ENCODE measurements around the gene MAPKAPK2.

MAPKAPK2 gene

DNA sequence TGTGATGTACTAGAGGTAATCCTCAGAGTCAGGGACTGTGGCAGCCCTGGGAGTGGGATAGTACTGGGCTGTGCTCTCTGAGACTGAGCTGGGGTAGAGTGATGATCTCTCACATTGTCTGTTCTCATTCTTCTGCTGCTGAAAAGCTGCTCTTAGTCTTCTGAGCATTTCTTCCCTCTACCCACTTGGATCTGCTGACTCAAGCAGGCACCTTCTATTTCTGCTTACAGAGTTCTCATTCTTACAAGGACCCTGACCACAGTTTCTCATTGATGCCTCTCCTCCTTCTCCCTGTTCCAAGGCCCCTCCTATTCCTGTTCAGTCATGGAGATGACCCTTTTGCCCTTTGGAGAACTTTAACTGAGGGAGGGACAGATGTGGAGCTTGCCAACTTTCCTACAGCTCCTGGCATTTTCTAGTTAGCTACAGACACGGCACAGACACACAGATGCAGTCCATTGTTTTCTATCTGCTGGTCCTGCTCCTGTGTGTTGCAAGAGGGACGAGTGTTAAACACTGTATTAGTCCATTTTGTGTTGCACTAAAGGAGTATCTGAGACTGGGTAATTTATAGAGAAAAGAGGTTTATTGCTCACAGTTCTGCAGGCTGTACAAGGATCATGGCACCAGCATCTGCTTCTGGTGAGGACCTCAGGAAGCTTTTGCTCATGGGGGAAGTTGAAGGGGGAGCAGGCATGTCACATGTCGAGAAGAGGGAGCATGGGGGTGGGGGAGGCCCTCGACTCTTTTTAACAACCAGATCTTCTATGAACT is 12.3 kb downstream of the MAPKAPK2 start:
- H3K27me3 ChIP-seq (ENCODE audit: insufficient read depth, low read depth, severe bottlenecking): no peaks in the 10 kb centered on the region
- H3K36me3 ChIP-seq: peaks cover 39% of the 10 kb centered on the region
- TF ChIP-seq, protein P1, sequence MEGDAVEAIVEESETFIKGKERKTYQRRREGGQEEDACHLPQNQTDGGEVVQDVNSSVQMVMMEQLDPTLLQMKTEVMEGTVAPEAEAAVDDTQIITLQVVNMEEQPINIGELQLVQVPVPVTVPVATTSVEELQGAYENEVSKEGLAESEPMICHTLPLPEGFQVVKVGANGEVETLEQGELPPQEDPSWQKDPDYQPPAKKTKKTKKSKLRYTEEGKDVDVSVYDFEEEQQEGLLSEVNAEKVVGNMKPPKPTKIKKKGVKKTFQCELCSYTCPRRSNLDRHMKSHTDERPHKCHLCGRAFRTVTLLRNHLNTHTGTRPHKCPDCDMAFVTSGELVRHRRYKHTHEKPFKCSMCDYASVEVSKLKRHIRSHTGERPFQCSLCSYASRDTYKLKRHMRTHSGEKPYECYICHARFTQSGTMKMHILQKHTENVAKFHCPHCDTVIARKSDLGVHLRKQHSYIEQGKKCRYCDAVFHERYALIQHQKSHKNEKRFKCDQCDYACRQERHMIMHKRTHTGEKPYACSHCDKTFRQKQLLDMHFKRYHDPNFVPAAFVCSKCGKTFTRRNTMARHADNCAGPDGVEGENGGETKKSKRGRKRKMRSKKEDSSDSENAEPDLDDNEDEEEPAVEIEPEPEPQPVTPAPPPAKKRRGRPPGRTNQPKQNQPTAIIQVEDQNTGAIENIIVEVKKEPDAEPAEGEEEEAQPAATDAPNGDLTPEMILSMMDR (IDR thresholded peaks at IDR 0.05; ENCODE audit: low read depth, low read length): no peak
- peak overlapping the region; percentile 67 for H3K27ac ChIP-seq
- no peaks in the 10 kb centered on the region for H3K9me3 ChIP-seq (ENCODE audit: severe bottlenecking)
- H3K4me3 ChIP-seq (ENCODE audit: low read depth, low read length): no peak overlapping the region
- no peak for DNase-seq

DNA sequence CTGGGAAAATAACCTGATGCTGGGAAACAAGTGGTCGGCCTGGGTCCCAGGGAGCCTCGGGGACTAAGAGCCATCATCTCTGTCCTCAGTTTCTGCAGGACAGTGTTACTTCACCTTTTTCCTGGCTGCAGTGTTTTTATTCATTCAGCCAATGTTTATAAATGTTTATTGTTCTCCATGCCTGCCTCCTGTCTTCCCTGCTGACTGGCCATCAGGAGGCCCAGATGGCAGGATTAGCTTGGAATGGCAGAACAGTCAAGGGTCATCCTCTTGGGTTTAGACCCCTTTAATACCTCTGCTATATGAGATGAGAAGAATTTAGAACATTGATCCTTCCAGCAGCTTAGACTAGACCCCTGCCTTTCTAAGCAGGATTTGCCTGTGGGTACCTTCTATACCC is 13.3 kb downstream of the MAPKAPK2 start:
- Histone ChIP-seq H3K36me3 (peaks cover 38% of the 10 kb centered on the region), H3K4me3 (ENCODE audit: low read depth, low read length) (no peak overlapping the region), H3K9me3 (ENCODE audit: severe bottlenecking) (no peaks in the 10 kb centered on the region), H3K27ac (peak overlapping the region; percentile 67), H3K27me3 (ENCODE audit: insufficient read depth, low read depth, severe bottlenecking) (no peaks in the 10 kb centered on the region)
- TF ChIP-seq, protein P1 (IDR thresholded peaks at IDR 0.05; ENCODE audit: low read depth, low read length): no peak
- peak; percentile 95 for DNase-seq

DNA sequence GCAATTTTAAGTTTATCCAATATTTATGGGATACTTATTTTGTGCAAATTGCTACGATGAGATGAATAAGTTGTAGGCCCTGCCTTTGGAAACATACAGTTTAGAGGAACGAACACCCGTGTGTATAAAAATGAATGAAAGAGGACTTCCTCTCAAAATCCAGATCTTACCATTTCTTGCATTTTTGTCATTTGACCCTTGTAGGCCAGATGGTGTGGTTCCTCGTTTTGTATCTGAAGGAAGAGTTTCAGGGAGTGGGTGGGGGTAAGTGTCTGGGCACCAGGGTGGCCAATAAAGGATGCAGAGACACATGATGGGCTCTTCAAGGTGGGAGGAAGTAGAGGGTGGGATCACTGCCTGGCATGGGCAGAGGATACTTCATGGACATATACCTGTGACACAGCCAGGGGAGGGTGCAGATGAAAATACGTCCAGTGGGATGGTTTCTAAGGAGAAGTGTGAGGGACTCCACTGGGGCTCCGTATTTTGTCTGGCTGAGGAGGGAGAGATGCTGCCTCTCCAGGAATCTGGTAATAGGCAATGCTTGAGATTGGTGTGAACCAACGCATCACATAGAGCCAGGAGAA is 14.4 kb downstream of the MAPKAPK2 start:
- peaks cover 29% of the 10 kb centered on the region for H3K36me3 ChIP-seq
- TF ChIP-seq, protein P1 (IDR thresholded peaks at IDR 0.05; ENCODE audit: low read depth, low read length): no peak
- no peaks in the 10 kb centered on the region for H3K9me3 ChIP-seq (ENCODE audit: severe bottlenecking)
- DNase-seq: no peak
- H3K27me3 ChIP-seq (ENCODE audit: insufficient read depth, low read depth, severe bottlenecking): no peaks in the 10 kb centered on the region
- peak overlapping the region; percentile 4 for H3K27ac ChIP-seq
- H3K4me3 ChIP-seq (ENCODE audit: low read depth, low read length): no peak overlapping the region

DNA sequence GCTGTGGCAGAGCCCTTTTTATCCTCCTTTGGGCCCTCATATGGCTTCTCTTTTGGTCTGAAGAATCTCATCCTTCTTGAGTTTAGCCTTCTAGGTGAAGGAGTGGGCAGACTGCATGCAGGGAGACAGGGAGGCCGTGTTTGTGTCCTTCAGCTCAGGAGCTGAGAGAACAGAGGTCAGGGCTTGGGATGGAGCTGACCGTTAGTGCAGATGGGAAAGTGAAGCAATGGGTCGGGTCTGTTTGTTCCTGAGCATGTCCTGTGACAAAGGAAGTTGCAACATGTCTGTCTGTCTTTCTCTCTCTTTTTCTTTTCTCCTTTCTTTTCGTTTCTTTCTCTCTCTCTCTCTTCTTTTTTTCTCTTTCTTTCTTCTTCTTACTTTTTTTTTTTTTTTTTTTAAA is 14.9 kb downstream of the MAPKAPK2 start:
- DNase-seq: no peak
- Histone ChIP-seq H3K9me3 (ENCODE audit: severe bottlenecking) (no peaks in the 10 kb centered on the region), H3K27me3 (ENCODE audit: insufficient read depth, low read depth, severe bottlenecking) (no peaks in the 10 kb centered on the region), H3K27ac (no peak overlapping the region), H3K36me3 (peaks cover 26% of the 10 kb centered on the region), H3K4me3 (ENCODE audit: low read depth, low read length) (no peak overlapping the region)
- TF ChIP-seq, protein P1 (IDR thresholded peaks at IDR 0.05; ENCODE audit: low read depth, low read length): no peak

DNA sequence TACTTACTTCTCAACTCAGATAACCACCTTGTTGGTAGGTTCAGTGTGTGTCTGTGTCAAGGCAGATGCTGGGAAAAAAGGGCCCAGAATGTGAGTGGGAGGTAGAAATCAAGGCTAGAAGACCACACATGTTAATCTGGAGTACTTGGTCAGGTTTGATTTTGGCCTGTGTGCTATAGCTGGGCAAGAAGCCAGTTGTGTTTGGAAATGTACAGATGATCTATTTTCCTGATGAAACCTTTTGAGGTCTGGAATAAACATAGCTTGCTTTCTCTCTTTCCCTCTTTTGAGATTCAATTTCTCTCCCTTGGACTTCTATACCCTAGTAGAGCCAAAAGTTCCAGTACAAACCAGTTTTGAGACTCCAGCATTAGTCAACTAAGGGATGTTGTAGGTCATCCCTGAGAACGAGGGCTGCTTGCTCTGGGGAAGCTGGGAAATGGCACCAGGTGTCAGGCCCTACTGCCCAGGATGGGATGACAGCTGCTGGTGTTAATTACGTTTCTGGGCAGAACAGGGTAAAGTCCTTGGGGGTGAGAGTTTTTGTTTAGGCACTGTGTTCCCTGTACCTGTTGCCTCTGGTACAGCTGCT is 15.8 kb downstream of the MAPKAPK2 start:
- Histone ChIP-seq H3K27me3 (ENCODE audit: insufficient read depth, low read depth, severe bottlenecking) (no peaks in the 10 kb centered on the region), H3K9me3 (ENCODE audit: severe bottlenecking) (no peaks in the 10 kb centered on the region), H3K4me3 (ENCODE audit: low read depth, low read length) (no peak overlapping the region), H3K36me3 (peaks cover 26% of the 10 kb centered on the region), H3K27ac (peak overlapping the region; percentile 3)
- TF ChIP-seq, protein P1 (IDR thresholded peaks at IDR 0.05; ENCODE audit: low read depth, low read length): no peak
- peak; percentile 65 for DNase-seq
